CD8-positive, alpha-beta memory T cell (primary cell): ENCODE measurements around the gene TRNT1. TPM values are rescaled to one million over a fixed set of nuclear protein-coding genes. Genes with fewer than 3 reads are reported as not detected.

Experiments
- CTCF ChIA-PET: fragments of 350-600 bp; sonication (Branson Sonifier 250); formaldehyde crosslinking; loops from one replicate; lab custom pipeline; 2021; ENCODE audit warnings: antibody characterized with exemption; lab: Charles Lee
- POLR2A ChIA-PET: fragments of 350-600 bp; sonication (Branson Sonifier 250); formaldehyde crosslinking; loops from one replicate; lab custom pipeline; 2021; ENCODE audit warnings: antibody characterized with exemption; lab: Charles Lee
- DNase-seq, 5 donors: peaks; one replicate each; pipeline versions ENCODE4 v3.0.0 to v3.0.0-alpha.2; 2020 to 2022; ENCODE audit warnings: mixed read lengths in 1 of 5
- H3K27ac ChIP-seq: one replicate; pipeline ENCODE4 v1.7.0; 2013; ENCODE audit warnings: low read depth, mild to moderate bottlenecking, low read length, moderate library complexity
- H3K27me3 ChIP-seq: 2 replicates; pipeline ENCODE4 v1.7.0; 2013; ENCODE audit warnings: low read length, mild to moderate bottlenecking; ENCODE audit not compliant: insufficient read depth, poor library complexity, severe bottlenecking
- H3K36me3 ChIP-seq: 2 replicates; pipeline ENCODE4 v1.7.0; 2013; ENCODE audit warnings: mild to moderate bottlenecking, low read length, moderate library complexity; ENCODE audit not compliant: insufficient read depth
- H3K4me1 ChIP-seq: 2 replicates; pipeline ENCODE4 v1.7.0; 2013; ENCODE audit warnings: mild to moderate bottlenecking, low read length, moderate library complexity; ENCODE audit not compliant: insufficient read depth
- H3K4me3 ChIP-seq: 2 replicates; pipeline ENCODE4 v1.7.0; 2013; ENCODE audit warnings: mild to moderate bottlenecking, low read length
- H3K9me3 ChIP-seq: 2 replicates; pipeline ENCODE4 v1.7.0; 2013; ENCODE audit warnings: mild to moderate bottlenecking, low read length
- H3K27ac Mint-ChIP-seq, 8 donors: one replicate each; pipeline ENCODE4 v1.8.0; 2020 to 2021; ENCODE audit warnings: mixed read lengths in 8 of 8, mild to moderate bottlenecking in 6 of 8, inconsistent platforms in 3 of 8, moderate library complexity in 3 of 8
- H3K27me3 Mint-ChIP-seq, 2 donors: one replicate each; pipeline ENCODE4 v1.8.0; 2020 to 2021; ENCODE audit warnings: mixed read lengths in 2 of 2, mild to moderate bottlenecking in 1 of 2, moderate library complexity in 1 of 2
- H3K36me3 Mint-ChIP-seq, 3 donors: one replicate each; pipeline ENCODE4 v1.8.0; 2020 to 2021; ENCODE audit warnings: mixed read lengths in 3 of 3, inconsistent platforms in 1 of 3, mild to moderate bottlenecking in 1 of 3
- H3K4me1 Mint-ChIP-seq, 3 donors: one replicate each; pipeline ENCODE4 v1.8.0; 2020 to 2021; ENCODE audit warnings: mixed read lengths in 3 of 3, inconsistent platforms in 1 of 3, mild to moderate bottlenecking in 1 of 3
- H3K4me3 Mint-ChIP-seq, 7 donors: one replicate each; pipeline ENCODE4 v1.8.0; 2020 to 2021; ENCODE audit warnings: mixed read lengths in 7 of 7, mild to moderate bottlenecking in 6 of 7, moderate library complexity in 4 of 7, inconsistent platforms in 2 of 7
- H3K9me3 Mint-ChIP-seq, 5 donors: one replicate each; pipeline ENCODE4 v1.8.0; 2020 to 2022; ENCODE audit warnings: mixed read lengths in 5 of 5, mild to moderate bottlenecking in 3 of 5, moderate library complexity in 2 of 5, inconsistent platforms in 1 of 5
- polyA plus RNA-seq: library from polyadenylated mRNA; unstranded; fragments of 300-500 nt; fragmentation: Illumina TruSeq; gene quantifications from one replicate; pipeline ENCODE4 v1.2.3, GENCODE V29; 2021
- total RNA-seq, 2 experiments: library from RNA; stranded (reverse); gene quantifications; one replicate each; pipeline ENCODE4 v1.2.3, GENCODE V29; 2021

Gene TRNT1
- total and polyA plus RNA-seq, 3 experiments from 2014 or later: 20.4 to 60.2 (median 58.9) TPM

- Histone ChIP-seq H3K27me3 (no peaks in the 10 kb centered on the region), H3K4me3 (no peak overlapping the region), H3K36me3 (no peaks in the 10 kb centered on the region), H3K9me3 (no peaks in the 10 kb centered on the region), H3K4me1 (no peaks in the 10 kb centered on the region), H3K27ac (no peak overlapping the region)
- peaks cover 0 to 4% (median 0%) of the 10 kb centered on the region in 3 donors for H3K36me3 Mint-ChIP-seq
- no peaks in the 10 kb centered on the region for H3K9me3 Mint-ChIP-seq
- H3K27me3 Mint-ChIP-seq: peaks cover 3 to 14% of the 10 kb centered on the region in 2 donors
- peak overlapping the region in 1 of 7 donors; percentile 24 for H3K4me3 Mint-ChIP-seq
- H3K4me1 Mint-ChIP-seq: peaks cover 6 to 34% (median 23%) of the 10 kb centered on the region in 3 donors
- DNase-seq: no peak
- peak overlapping the region in 1 of 8 donors; percentile 76 for H3K27ac Mint-ChIP-seq
- ChIA-PET CTCF (no interaction called here), POLR2A (no interaction called here)
Observed at GRCh38 chr3:3107181-3107580, 19.6 kb upstream of the TRNT1 start.

GRCh38 chr3:3107858-3108257, 18.9 kb upstream of the TRNT1 start:
- H3K9me3 ChIP-seq: no peaks in the 10 kb centered on the region
- Mint-ChIP-seq H3K4me1 (peaks cover 6 to 34% (median 23%) of the 10 kb centered on the region in 3 donors), H3K27ac (peak overlapping the region in 1 of 8 donors; percentile 76), H3K4me3 (peak overlapping the region in 1 of 7 donors; percentile 24), H3K27me3 (peaks cover 3 to 14% of the 10 kb centered on the region in 2 donors), H3K36me3 (peaks cover 0 to 4% (median 0%) of the 10 kb centered on the region in 3 donors), H3K9me3 (no peaks in the 10 kb centered on the region)
- no peak overlapping the region for H3K4me3 ChIP-seq
- CTCF ChIA-PET: no interaction called here
- no peaks in the 10 kb centered on the region for H3K4me1 ChIP-seq
- no peaks in the 10 kb centered on the region for H3K27me3 ChIP-seq
- no peak for DNase-seq
- POLR2A ChIA-PET: no interaction called here
- no peaks in the 10 kb centered on the region for H3K36me3 ChIP-seq
- H3K27ac ChIP-seq: no peak overlapping the region

GRCh38 chr3:3109407-3110298, 17.1 kb upstream of the TRNT1 start:
- peak overlapping the region; percentile 64 for H3K27ac ChIP-seq
- POLR2A ChIA-PET: no interaction called here

GRCh38 chr3:3110299-3110630, 16.5 kb upstream of the TRNT1 start, which contains the start of gene IL5RA:
Gene IL5RA, minus strand, starts transcription at chr3:3110374. Its CDS starts 5,390 bp downstream, at chr3:3104984.
- DNase-seq: peak in 2 of 5 donors; percentile 46 to 55
- H3K27ac ChIP-seq: peak within 1 kb of the TSS; percentile 64
- H3K27me3 Mint-ChIP-seq: peaks cover 4 to 12% of the 10 kb centered on the region in 2 donors
- H3K9me3 ChIP-seq: no peaks in the 10 kb centered on the region
- H3K27me3 ChIP-seq: no peaks in the 10 kb centered on the region
- H3K36me3 Mint-ChIP-seq: peaks cover 0 to 4% (median 0%) of the 10 kb centered on the region in 3 donors
- H3K4me1 Mint-ChIP-seq: peaks cover 6 to 34% (median 23%) of the 10 kb centered on the region in 3 donors
- POLR2A ChIA-PET: no interaction called here
- H3K36me3 ChIP-seq: no peaks in the 10 kb centered on the region
- no peaks in the 10 kb centered on the region for H3K4me1 ChIP-seq
- CTCF ChIA-PET: no interaction called here
- H3K9me3 Mint-ChIP-seq: no peaks in the 10 kb centered on the region
- peak within 1 kb of the TSS; percentile 73 to 98 (median 88) for H3K27ac Mint-ChIP-seq
- H3K4me3 ChIP-seq: peak within 1 kb of the TSS; percentile 24
- peak within 1 kb of the TSS; percentile 13 to 82 (median 60) for H3K4me3 Mint-ChIP-seq

More at GRCh38 chr3:3109407-3110298, 17.1 kb upstream of the TRNT1 start:
- Histone ChIP-seq H3K4me1 (no peaks in the 10 kb centered on the region), H3K9me3 (no peaks in the 10 kb centered on the region), H3K4me3 (peak overlapping the region; percentile 24), H3K36me3 (no peaks in the 10 kb centered on the region), H3K27me3 (no peaks in the 10 kb centered on the region)
- peak overlapping the region; percentile 13 to 82 (median 60) for H3K4me3 Mint-ChIP-seq
- peaks cover 6 to 34% (median 23%) of the 10 kb centered on the region in 3 donors for H3K4me1 Mint-ChIP-seq
- peaks cover 0 to 4% (median 0%) of the 10 kb centered on the region in 3 donors for H3K36me3 Mint-ChIP-seq
- no peaks in the 10 kb centered on the region for H3K9me3 Mint-ChIP-seq
- peak overlapping the region; percentile 73 to 98 (median 88) for H3K27ac Mint-ChIP-seq
- peaks cover 6 to 10% of the 10 kb centered on the region in 2 donors for H3K27me3 Mint-ChIP-seq
- no peak for DNase-seq
- CTCF ChIA-PET: no interaction called here

- DNase-seq: no peak
- peak overlapping the region; percentile 73 to 98 (median 88) for H3K27ac Mint-ChIP-seq
- H3K4me3 Mint-ChIP-seq: peak overlapping the region in 1 of 7 donors; percentile 37
- H3K4me1 Mint-ChIP-seq: peaks cover 6 to 34% (median 23%) of the 10 kb centered on the region in 3 donors
- H3K9me3 Mint-ChIP-seq: no peaks in the 10 kb centered on the region
- peak overlapping the region; percentile 64 for H3K27ac ChIP-seq
- no peak overlapping the region for H3K4me3 ChIP-seq
- no peaks in the 10 kb centered on the region for H3K27me3 ChIP-seq
- ChIA-PET POLR2A (no interaction called here), CTCF (no interaction called here)
- H3K9me3 ChIP-seq: no peaks in the 10 kb centered on the region
- H3K4me1 ChIP-seq: no peaks in the 10 kb centered on the region
- no peaks in the 10 kb centered on the region for H3K36me3 ChIP-seq
- H3K27me3 Mint-ChIP-seq: peaks cover 3 to 10% of the 10 kb centered on the region in 2 donors
- peaks cover 0 to 4% (median 0%) of the 10 kb centered on the region in 3 donors for H3K36me3 Mint-ChIP-seq
Observed at GRCh38 chr3:3110749-3111361, 15.9 kb upstream of the TRNT1 start.

GRCh38 chr3:3113042-3113709, 13.6 kb upstream of the TRNT1 start:
- Mint-ChIP-seq H3K36me3 (peaks cover 0 to 4% (median 0%) of the 10 kb centered on the region in 3 donors), H3K9me3 (no peaks in the 10 kb centered on the region), H3K27ac (peak overlapping the region in 1 of 8 donors; percentile 13), H3K4me3 (no peak overlapping the region), H3K27me3 (peaks cover 8 to 9% of the 10 kb centered on the region in 2 donors), H3K4me1 (peaks cover 6 to 29% (median 23%) of the 10 kb centered on the region in 3 donors)
- no peaks in the 10 kb centered on the region for H3K27me3 ChIP-seq
- H3K36me3 ChIP-seq: no peaks in the 10 kb centered on the region
- no peaks in the 10 kb centered on the region for H3K9me3 ChIP-seq
- CTCF ChIA-PET: no interaction called here
- no peaks in the 10 kb centered on the region for H3K4me1 ChIP-seq
- no peak for DNase-seq
- H3K4me3 ChIP-seq: no peak overlapping the region
- POLR2A ChIA-PET: no interaction called here
- H3K27ac ChIP-seq: no peak overlapping the region

- H3K27me3 ChIP-seq: no peaks in the 10 kb centered on the region
- Mint-ChIP-seq H3K4me1 (peaks cover 6 to 8% (median 7%) of the 10 kb centered on the region in 3 donors), H3K27ac (no peak overlapping the region), H3K4me3 (no peak overlapping the region), H3K9me3 (no peaks in the 10 kb centered on the region), H3K36me3 (no peaks in the 10 kb centered on the region), H3K27me3 (peaks cover 8 to 9% of the 10 kb centered on the region in 2 donors)
- DNase-seq: no peak
- ChIA-PET POLR2A (no interaction called here), CTCF (no interaction called here)
- H3K36me3 ChIP-seq: no peaks in the 10 kb centered on the region
- no peak overlapping the region for H3K4me3 ChIP-seq
- no peaks in the 10 kb centered on the region for H3K9me3 ChIP-seq
- H3K27ac ChIP-seq: no peak overlapping the region
- no peaks in the 10 kb centered on the region for H3K4me1 ChIP-seq
Observed at GRCh38 chr3:3117651-3118050, 9.1 kb upstream of the TRNT1 start.
